H1 (cell line): ENCODE data around the gene P2RX6. TPM values are rescaled to one million over a fixed set of nuclear protein-coding genes. Genes with fewer than 3 reads are reported as not detected.

Experiments used
- CHD1 ChIP-seq: IDR thresholded peaks from 2 replicates; pipeline ENCODE4 v1.6.1; 2012; ENCODE audit warnings: low read depth, low read length, improper control_type of control experiment
- polyA plus RNA-seq, 7 experiments: library from polyadenylated mRNA; depleted of rRNA in 3 of 7; stranded (reverse) in 5 of 7; unstranded in 2 of 7; fragments of >200 nt in 5 of 7; fragments of 200-250 nt in 2 of 7; gene quantifications; 1 replicate in 5 of 7; 2 replicates in 1 of 7; 4 replicates in 1 of 7; pipeline versions ENCODE4 v1.2.1 to v1.2.3, GENCODE V29; 2011 to 2013; ENCODE audit warnings: missing spikeins in 2 of 7, mixed read lengths in 2 of 7
- total RNA-seq: library from RNA; stranded (reverse); fragmentation: NEBNext Ultra II Directional; extraction: Animal tissue kit (Norgen Biotek cat#: 25700); gene quantifications from 2 replicates; pipeline ENCODE4 v1.2.1, GENCODE V29; 2021

The P2RX6 gene
- total and polyA plus RNA-seq, 2 of the 8 experiments (the other 6 are each of a cell fraction or from before 2014, with no cell fraction given): 0.09 TPM; not detected in 1

DNA sequence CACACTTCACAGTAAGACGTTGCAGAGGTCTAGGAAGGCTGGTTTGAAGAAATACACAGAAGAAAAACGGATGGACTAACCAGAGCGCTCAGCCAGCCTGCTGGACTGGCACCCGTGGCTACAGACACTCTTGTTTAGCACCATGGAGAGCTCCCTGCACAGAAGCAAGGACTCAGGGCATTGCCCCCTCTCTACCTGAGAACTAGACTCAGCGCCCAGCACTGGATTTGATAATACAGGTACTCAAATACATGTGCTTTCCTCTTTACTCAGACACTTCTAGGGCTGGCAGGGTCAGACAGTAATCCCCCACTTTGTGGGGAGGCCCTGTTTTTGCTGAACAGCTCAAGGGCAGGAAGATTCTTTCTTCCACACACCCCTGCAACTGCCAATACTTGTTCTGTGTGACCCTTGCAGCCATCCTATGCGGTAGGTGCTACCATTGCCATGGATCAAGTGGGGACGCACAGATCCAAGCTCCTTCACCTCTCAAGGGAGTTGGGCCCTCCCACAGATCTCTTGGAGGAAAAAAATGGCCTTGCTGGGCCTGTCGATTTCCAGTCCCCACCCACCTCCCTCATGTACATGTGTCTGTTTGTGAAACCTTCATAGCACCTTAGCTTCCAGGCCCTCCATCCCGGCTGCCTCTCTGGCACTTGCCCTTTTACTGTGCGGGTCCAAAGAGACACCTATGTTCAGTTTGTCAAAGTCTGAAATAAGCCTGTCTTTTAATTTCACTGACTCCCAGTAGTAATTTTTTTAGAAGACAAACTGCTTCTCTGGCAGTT is 5.1 kb upstream of the P2RX6 start (continued):
- TF ChIP-seq CHD1: no peak
- TF ChIP-seq, all 59 proteins: peak for 1
